Activated naive CD4-positive, alpha-beta T cell treated with anti-CD3 and anti-CD28 coated beads, Interleukin-2, amount 50 U/mL, for 16 hours (primary cell): ENCODE measurements around the gene PAM16.
"Not testable (repeated sequence)": the region's sequence is repeated elsewhere in the genome, so short reads cannot be mapped to it uniquely, and the experiment has no call there.

Experiments used
- DNase-seq: peaks from one replicate; pipeline ENCODE4 v3.0.0-alpha.2; 2020

Gene PAM16

GRCh38 chr16:4350365-4350786 is 745 bp downstream of the PAM16 start:
- no peak for DNase-seq

- DNase-seq, result no peak
Measured at GRCh38 chr16:4349332-4349731, 1.8 kb downstream of the PAM16 start.

GRCh38 chr16:4347765-4348509 is 3.2 kb downstream of the PAM16 start:
- no peak for DNase-seq

- DNase-seq, result no peak
Measured at GRCh38 chr16:4347010-4347409, 4.1 kb downstream of the PAM16 start.

- DNase-seq, result no peak
Measured at GRCh38 chr16:4345836-4346781, 5.0 kb downstream of the PAM16 start.

GRCh38 chr16:4344983-4345835 is 5.9 kb downstream of the PAM16 start:
- no peak for DNase-seq

GRCh38 chr16:4344300-4344982 is 6.7 kb downstream of the PAM16 start:
- not testable (repeated sequence) for DNase-seq

- no peak for DNase-seq
Measured at GRCh38 chr16:4342866-4343744, 8.0 kb downstream of the PAM16 start.

DNA sequence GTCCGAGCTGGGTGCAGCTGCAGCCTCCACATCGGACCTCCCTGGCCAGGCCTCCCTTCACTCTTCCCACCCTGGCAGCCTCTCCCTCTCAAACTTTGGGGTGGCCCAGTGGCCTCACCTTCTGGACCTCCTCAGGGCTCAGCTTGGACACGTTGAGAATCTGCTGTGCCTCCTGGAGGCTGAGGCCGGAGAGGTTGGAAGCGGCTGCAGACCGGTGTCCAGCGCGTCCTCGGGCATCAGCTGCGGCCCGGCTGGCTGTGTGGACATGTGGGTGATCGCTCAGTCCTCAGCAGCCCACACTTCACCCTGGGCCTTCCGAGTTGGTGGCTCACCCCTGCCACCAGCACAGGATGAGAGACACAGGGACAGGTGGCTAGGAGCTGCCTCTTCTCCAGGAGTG is 9.9 kb downstream of the PAM16 start:
- no peak for DNase-seq

DNA sequence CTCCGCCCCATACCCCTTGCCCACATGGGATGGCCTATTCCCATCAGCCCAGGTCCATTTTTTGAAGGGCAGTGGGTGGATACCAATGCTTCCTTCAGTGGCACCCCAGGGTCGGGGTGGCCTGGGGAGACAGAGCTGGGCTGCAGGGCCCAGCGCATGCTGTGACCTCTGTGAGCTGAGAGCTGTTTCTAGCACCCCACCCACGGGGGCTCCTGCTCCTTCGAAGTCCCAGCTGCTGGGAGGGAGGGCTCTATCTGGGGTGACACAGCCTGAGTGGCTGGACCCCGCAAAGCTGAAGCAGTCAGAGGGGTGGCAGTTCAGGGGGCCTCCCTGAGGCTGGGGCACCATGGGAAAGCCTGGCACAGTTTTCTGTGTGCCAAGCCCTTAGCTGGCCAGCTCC is 10.7 kb downstream of the PAM16 start:
- DNase-seq, result no peak

- DNase-seq, result no peak
Measured at GRCh38 chr16:4339909-4340308, 11.2 kb downstream of the PAM16 start.

GRCh38 chr16:4339455-4339854 is 11.7 kb downstream of the PAM16 start:
- no peak for DNase-seq

DNA sequence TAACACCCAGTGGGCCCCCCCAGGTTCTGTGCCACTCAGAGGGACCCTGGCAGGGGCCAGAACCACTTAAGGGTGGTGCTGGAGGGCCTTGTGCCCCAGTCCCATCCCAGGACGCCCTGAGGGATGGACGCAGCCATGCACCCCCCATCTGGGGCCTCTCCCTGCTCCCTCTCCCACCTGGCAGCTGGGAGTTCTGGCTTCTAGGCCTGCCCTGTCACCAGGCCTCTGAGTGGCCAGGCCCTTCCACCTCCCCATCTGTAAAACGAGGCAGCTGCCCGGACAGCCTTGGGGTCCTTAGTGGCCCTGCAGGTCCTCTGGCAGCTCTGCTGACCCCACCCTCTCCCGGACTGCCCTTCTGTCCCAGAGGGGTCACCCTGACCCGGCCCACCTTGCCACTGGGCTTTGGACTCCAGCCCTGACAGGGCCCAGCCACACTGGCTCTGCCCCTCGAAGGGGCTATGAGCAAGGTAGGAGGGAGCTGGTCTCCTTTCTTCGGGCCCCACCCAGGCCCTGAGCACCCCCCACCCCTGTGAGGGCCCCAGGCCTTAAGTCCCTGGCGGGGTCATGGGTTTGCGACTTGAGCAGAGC is 12.3 kb downstream of the PAM16 start:
- no peak for DNase-seq

GRCh38 chr16:4338125-4338582 is 13.0 kb downstream of the PAM16 start:
- no peak for DNase-seq

DNA sequence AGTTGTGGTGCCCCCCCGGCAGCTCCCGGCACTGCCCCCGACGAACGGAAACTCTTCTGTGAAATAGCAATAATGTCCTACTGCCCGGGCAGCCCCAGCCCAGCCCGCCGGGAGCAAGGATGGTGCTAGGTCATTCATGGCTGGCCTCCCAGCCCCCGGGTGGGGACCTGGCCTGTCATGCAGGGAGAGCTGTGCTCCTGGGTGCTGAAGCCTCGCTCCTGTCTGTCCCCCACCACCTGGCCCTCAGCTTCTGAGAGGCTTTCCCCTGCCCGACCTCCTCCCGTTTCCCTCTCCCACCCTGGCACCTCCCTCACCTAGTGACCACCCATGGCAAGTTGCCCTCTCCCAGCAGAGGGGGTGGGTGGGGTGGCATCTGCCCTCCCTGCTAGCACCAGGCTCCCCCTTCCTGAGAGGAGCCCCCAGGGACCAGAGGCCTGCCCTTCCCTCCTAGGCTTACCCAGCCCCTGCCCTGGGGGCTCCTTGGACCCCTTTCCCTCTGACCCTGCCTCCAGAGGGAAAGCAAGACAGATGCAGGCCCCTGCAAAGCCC is 13.5 kb downstream of the PAM16 start:
- no peak for DNase-seq

DNA sequence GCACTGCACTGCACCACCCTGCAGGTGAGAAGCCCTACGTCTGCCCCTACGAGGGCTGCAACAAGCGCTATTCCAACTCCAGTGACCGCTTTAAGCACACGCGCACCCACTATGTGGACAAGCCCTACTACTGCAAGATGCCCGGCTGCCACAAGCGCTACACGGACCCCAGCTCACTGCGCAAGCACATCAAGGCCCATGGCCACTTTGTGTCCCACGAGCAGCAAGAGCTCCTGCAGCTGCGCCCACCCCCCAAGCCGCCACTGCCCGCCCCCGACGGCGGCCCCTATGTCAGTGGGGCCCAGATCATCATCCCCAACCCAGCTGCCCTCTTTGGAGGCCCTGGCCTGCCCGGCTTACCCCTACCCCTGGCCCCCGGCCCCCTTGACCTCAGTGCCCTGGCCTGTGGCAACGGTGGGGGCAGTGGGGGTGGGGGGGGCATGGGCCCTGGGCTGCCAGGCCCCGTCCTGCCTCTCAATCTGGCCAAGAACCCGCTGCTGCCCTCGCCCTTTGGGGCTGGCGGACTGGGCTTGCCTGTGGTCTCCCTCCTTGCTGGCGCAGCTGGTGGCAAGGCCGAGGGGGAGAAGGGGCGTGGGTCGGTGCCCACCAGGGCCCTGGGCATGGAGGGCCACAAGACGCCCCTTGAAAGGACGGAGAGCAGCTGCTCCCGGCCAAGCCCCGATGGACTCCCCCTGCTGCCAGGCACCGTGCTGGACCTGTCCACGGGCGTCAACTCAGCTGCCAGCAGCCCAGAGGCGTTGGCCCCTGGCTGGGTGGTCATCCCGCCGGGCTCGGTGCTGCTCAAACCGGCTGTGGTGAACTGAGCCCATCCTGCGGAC is 14.2 kb downstream of the PAM16 start:
- DNase-seq, result no peak

GRCh38 chr16:4334724-4335495 is 16.2 kb downstream of the PAM16 start:
- DNase-seq, result no peak

GRCh38 chr16:4333714-4334113 is 17.4 kb downstream of the PAM16 start:
- DNase-seq, result not testable (repeated sequence)

DNA sequence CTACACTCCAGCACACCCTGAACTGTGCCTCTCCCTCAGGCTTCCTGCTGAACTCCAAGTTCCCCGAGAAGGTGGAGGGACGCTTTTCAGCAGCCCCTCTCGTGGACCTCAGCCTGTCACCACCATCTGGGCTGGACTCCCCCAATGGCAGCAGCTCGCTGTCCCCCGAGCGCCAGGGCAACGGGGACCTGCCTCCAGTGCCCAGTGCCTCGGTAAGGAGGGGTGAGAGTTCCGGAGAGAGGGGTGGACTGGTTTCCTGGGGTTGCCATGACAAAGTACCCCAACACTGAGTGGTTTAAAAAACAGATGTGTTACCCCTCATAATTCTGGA is 17.8 kb downstream of the PAM16 start:
- DNase-seq, result no peak
